Panc1 (cell line): ENCODE data around the gene INTS6. TPM values are rescaled to one million over a fixed set of nuclear protein-coding genes. Genes with fewer than 3 reads are reported as not detected.

Experiments used
- ATAC-seq: fragments of 200-7000 bp; cut with Tn5 transposase; 2 replicates; pipeline ENCODE4 v1.9.1; 2020; ENCODE audit warnings: mild to moderate bottlenecking, moderate library complexity
- BruUV-seq: library from RNA; stranded (reverse); fragments of 400-500 nt; replicated peaks from 2 replicates; lab custom pipeline; 2021; lab: Mats Ljungman, UMichigan
- CTCF ChIA-PET: fragments of 300-600 bp; sonication (Branson Sonifier 250); formaldehyde crosslinking; loops from one replicate; lab custom pipeline; 2022; ENCODE audit warnings: antibody characterized with exemption; lab: Charles Lee
- POLR2A ChIA-PET: fragments of 300-600 bp; sonication (Branson Sonifier 250); formaldehyde crosslinking; loops from one replicate; lab custom pipeline; 2022; ENCODE audit warnings: antibody characterized with exemption; lab: Charles Lee
- DNase-seq: peaks from one replicate; pipeline ENCODE4 v3.0.0-alpha.2; 2010; ENCODE audit warnings: low read depth, low spot score
- H3K27ac ChIP-seq: 2 replicates; pipeline ENCODE4 v1.5.1; 2011; ENCODE audit warnings: mild to moderate bottlenecking, low read length, inconsistent platforms
- H3K27me3 ChIP-seq: fragments of 200-500 bp; sonication (Bioruptor generic); 2 replicates; pipeline ENCODE4 v1.6.0; 2014; ENCODE audit warnings: low read length, inconsistent platforms; ENCODE audit not compliant: control insufficient read depth, insufficient read depth
- H3K36me3 ChIP-seq: fragments of 200-500 bp; sonication (Bioruptor generic); 2 replicates; pipeline ENCODE4 v1.5.1; 2014; ENCODE audit warnings: inconsistent platforms, mild to moderate bottlenecking, low read length, moderate library complexity; ENCODE audit not compliant: control insufficient read depth, insufficient read depth
- H3K4me1 ChIP-seq: 2 replicates; pipeline ENCODE4 v1.5.1; 2011; ENCODE audit warnings: inconsistent platforms, mild to moderate bottlenecking, low read length, moderate library complexity; ENCODE audit not compliant: control insufficient read depth, insufficient read depth
- H3K4me3 ChIP-seq, 2 experiments: 2 replicates each; pipeline ENCODE4 v1.5.1; 2011 to 2012; ENCODE audit warnings: low read depth in 2 of 2, low read length in 2 of 2, mild to moderate bottlenecking in 2 of 2, inconsistent platforms in 1 of 2, moderate library complexity in 1 of 2
- H3K9me3 ChIP-seq: fragments of 200-500 bp; sonication (Bioruptor generic); 2 replicates; pipeline ENCODE4 v1.5.1; 2014; ENCODE audit warnings: low read depth, mild to moderate bottlenecking, inconsistent platforms, low read length, moderate library complexity; ENCODE audit not compliant: control insufficient read depth, insufficient read depth
- CTCF ChIP-seq: fragments of 450-650 bp; IDR thresholded peaks from 2 replicates; pipeline ENCODE4 v1.5.1; 2017; ENCODE audit warnings: mild to moderate bottlenecking
- POLR2AphosphoS5 ChIP-seq: IDR thresholded peaks from 2 replicates; pipeline ENCODE4 v1.6.1; 2012; ENCODE audit warnings: mild to moderate bottlenecking, low read depth, low read length, moderate library complexity
- REST ChIP-seq, 2 experiments: IDR thresholded peaks; 2 replicates each; pipeline ENCODE4 v1.6.1; 2011 to 2012; ENCODE audit warnings: low read depth in 2 of 2, control low read depth in 1 of 2, low read length in 1 of 2, mild to moderate bottlenecking in 1 of 2, moderate library complexity in 1 of 2; ENCODE audit not compliant: insufficient read depth in 1 of 2
- SIN3A ChIP-seq: IDR thresholded peaks from 2 replicates; pipeline ENCODE4 v1.6.1; 2012; ENCODE audit warnings: low read depth, mild to moderate bottlenecking, low read length, moderate library complexity, borderline replicate concordance; ENCODE audit not compliant: insufficient read depth
- TCF7L2 ChIP-seq: IDR thresholded peaks from 2 replicates; pipeline ENCODE4 v1.6.1; 2011; ENCODE audit warnings: mild to moderate bottlenecking, low read depth, low read length, inconsistent platforms
- in situ Hi-C: cut with HindIII; loops from 2 replicates; pipeline ENCODE4 v1.10.0; 2016; ENCODE audit warnings: low sequenced_read_pairs, low pct_unique_long_range_greater_than_20kb
- intact Hi-C: fragments of 100-400 bp; cut with micrococcal nuclease; formaldehyde crosslinking; loops from one replicate; pipeline ENCODE4 v1.10.0; 2022; ENCODE audit not compliant: unreplicated experiment
- total RNA-seq: library from RNA; stranded (reverse); gene quantifications from one replicate; pipeline ENCODE4 v1.2.1, GENCODE V29; 2021; ENCODE audit not compliant: unreplicated experiment

INTS6 gene
- total RNA-seq, 1 experiment from 2014 or later: 33.2 TPM

DNA sequence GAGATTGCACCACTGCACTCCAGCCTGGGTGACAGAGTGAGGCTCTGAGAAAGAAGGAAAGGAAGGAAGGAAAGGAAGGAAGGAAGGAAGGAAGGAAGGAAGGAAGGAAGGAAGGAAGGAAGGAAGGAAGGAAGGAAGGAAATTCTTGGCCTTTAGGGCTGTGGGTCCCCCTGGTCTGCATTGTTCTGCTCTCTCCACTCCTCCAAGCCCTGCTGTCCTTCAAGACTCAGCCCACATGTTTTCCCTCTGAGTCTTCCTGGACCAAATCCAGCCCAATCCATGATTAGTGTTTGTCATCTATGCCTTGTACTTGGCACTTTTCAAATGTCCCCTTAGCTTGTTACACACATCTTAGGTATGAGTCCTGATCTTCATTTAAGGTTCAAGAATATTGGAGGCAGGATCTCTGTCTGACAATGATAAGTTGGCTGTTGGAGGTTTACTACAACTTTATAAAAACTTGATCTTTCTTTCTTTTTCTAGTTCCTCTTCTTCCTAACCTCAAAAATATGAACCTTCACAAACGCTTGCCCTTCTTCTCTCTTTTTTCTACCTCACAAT is 48.8 kb upstream of the INTS6 start:
- in situ Hi-C loops: no loop called here
- no peak for DNase-seq
- BruUV-seq: no TSS peak
- H3K4me3 ChIP-seq: no peak overlapping the region
- no peak for ATAC-seq
- no peaks in the 10 kb centered on the region for H3K9me3 ChIP-seq
- POLR2A ChIA-PET: no interaction called here
- H3K36me3 ChIP-seq: no peaks in the 10 kb centered on the region
- intact Hi-C loops: no loop called here
- CTCF ChIA-PET: no interaction called here
- TF ChIP-seq CTCF: no peak
- no peak for TF ChIP-seq POLR2AphosphoS5
- TF ChIP-seq SIN3A: no peak
- no peak for TF ChIP-seq REST (IDR thresholded peaks at IDR 0.05; ENCODE audit: insufficient read depth in 1 of 2, low read depth in 2 of 2, low read length in 1 of 2)
- no peak for TF ChIP-seq TCF7L2
- H3K27me3 ChIP-seq: no peaks in the 10 kb centered on the region
- H3K4me1 ChIP-seq: no peaks in the 10 kb centered on the region
- H3K27ac ChIP-seq: no peak overlapping the region

DNA sequence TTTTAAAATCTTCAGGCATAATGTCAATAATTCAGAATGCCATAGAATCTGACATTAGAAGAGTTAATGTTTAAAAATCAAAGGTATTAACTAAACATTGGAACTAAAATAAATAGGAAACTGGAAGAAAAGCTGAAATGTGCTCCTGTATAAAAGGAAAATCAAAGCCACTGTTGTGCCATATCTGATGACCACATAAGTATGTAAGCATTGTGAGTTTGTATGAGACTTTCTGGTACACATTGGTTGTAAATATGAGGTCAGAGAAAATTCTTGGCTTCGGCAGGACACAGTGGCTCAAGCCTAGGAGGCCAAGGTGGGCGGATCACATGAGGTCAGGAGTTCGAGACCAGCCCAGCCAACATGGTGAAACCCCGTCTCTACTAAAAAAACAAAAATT is 48.3 kb upstream of the INTS6 start:
- Histone ChIP-seq H3K4me3 (no peak overlapping the region), H3K27ac (no peak overlapping the region), H3K4me1 (no peaks in the 10 kb centered on the region), H3K27me3 (no peaks in the 10 kb centered on the region), H3K36me3 (no peaks in the 10 kb centered on the region), H3K9me3 (no peaks in the 10 kb centered on the region)
- POLR2A ChIA-PET: no interaction called here
- in situ Hi-C loops (no loop called here), intact Hi-C loops (no loop called here)
- ATAC-seq (no peak), DNase-seq (no peak)
- TF ChIP-seq SIN3A: no peak
- no peak for TF ChIP-seq POLR2AphosphoS5
- no peak for TF ChIP-seq REST (IDR thresholded peaks at IDR 0.05; ENCODE audit: insufficient read depth in 1 of 2, low read depth in 2 of 2, low read length in 1 of 2)
- no peak for TF ChIP-seq CTCF
- TF ChIP-seq TCF7L2: no peak
- CTCF ChIA-PET: no interaction called here
- no TSS peak for BruUV-seq
